Thyroid gland (tissue), 4 donors: ENCODE measurements around the gene ELAC2.

Experiments
- POLR2A ChIP-seq, 2 donors: fragments of 450-650 bp; IDR thresholded peaks; one replicate each; pipeline ENCODE4 v1.6.1; 2017; ENCODE audit warnings: antibody characterized with exemption in 2 of 2, mild to moderate bottlenecking in 2 of 2, moderate library complexity in 1 of 2
- TF ChIP-seq, protein P1 (sequence below), 6 experiments: fragments of 200-600 bp in 3 of 6; fragments of 450-650 bp in 3 of 6; sonication (generic) in 3 of 6; IDR thresholded peaks; one replicate each; pipeline ENCODE4 v1.5.1; 2016 to 2019; ENCODE audit warnings: antibody characterized with exemption in 6 of 6, mild to moderate bottlenecking in 2 of 6, inconsistent platforms in 1 of 6, moderate library complexity in 1 of 6

DNA sequence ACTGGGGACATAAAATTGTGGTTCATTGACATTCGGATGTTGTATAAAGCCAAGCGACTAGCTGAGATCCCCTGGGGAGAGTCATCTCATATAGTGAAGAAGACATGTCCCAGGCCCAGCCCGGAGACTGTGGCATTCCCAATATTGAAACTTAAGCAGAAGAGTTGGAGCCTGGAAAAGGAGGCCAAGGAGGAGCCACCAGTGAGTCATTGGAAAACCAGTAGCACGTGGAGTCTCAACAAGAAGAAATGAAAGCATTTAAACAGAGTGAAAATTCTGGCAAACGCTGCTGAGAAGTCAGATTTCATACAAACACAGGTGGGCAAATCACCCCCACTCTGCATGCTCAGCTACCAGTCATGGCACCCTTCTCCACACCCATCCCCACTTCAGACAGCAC, 9.4 kb upstream of the ELAC2 start:
- TF ChIP-seq, protein P1, sequence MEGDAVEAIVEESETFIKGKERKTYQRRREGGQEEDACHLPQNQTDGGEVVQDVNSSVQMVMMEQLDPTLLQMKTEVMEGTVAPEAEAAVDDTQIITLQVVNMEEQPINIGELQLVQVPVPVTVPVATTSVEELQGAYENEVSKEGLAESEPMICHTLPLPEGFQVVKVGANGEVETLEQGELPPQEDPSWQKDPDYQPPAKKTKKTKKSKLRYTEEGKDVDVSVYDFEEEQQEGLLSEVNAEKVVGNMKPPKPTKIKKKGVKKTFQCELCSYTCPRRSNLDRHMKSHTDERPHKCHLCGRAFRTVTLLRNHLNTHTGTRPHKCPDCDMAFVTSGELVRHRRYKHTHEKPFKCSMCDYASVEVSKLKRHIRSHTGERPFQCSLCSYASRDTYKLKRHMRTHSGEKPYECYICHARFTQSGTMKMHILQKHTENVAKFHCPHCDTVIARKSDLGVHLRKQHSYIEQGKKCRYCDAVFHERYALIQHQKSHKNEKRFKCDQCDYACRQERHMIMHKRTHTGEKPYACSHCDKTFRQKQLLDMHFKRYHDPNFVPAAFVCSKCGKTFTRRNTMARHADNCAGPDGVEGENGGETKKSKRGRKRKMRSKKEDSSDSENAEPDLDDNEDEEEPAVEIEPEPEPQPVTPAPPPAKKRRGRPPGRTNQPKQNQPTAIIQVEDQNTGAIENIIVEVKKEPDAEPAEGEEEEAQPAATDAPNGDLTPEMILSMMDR (IDR thresholded peaks at IDR 0.05), result no peak
- TF ChIP-seq POLR2A (IDR thresholded peaks at IDR 0.05), result no peak
